HG03571 (cell line): ENCODE data around the gene GJB3.
"Not testable (repeated sequence)": the region's sequence is repeated elsewhere in the genome, so short reads cannot be mapped to it uniquely, and the experiment has no call there.

Experiments
- ATAC-seq: cut with Tn5 transposase; IDR thresholded peaks from one replicate; pipeline ENCODE4 v1.9.1; 2021; ENCODE audit not compliant: unreplicated experiment

GJB3 gene

DNA sequence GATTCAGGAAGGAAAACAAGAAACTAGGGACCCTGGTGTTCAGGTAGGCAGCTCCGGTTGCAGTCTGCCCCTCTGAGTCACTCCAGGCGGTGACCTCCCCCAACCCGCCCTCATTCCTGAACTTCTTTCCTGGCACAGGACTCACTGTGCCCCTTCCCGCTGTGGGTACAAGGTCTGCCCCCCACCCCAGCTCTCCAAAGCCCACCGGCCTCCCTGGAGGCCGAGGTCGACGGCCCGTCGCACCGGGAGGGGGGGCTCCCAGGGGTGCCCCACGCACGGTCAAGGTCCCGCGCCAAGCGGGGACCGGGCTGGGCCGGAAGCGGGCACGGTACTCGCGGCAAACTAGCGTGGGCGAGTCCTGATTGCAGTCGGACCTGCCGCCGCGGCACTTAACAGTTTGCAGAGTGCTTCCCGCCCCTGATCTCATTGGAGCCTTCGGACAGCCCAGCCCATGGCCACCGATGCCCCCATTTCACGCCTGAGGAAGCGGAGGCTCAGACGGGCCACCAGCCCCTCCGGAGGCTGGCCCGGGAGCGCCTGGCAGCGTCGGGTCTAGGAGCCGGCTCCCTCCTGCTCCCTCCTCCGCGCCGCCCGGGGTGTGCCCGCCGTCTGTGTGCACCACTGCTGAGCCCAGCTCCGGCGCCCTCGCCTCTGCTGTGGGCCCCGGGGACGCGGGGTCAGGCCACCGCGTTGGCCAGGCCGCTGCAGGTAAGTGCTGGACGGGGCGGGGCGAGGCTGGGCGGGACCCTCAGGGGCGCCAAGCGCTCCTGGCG is at the start of gene GJB3:
Gene GJB3, plus strand, starts transcription at position 144 of the 773 bp plus-strand sequence. CDS start 3,549 bp downstream, outside the sequence.
- no peak for ATAC-seq

GRCh38 chr1:34732831-34733230 is 48.2 kb upstream of the GJB3 start:
- ATAC-seq, result not testable (repeated sequence)

DNA sequence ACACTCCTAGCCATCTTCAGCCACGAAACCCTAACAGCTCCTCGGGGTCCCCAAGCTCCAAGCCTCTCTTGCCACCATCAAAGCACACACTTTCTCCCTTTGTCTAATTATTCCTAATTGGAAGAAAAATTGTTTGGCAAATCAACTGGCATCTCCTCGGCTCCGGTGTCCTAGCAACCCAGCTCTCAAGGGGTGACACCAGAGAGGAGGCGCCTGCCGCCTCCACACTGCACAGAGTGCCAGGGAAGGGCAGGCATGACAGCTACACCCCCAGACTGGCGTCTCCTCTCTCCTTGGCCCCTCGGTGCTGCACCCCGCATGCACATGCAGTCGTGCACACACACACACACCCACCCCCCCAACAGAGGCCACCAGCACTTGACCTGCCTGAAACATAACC is 44.3 kb upstream of the GJB3 start:
- no peak for ATAC-seq

DNA sequence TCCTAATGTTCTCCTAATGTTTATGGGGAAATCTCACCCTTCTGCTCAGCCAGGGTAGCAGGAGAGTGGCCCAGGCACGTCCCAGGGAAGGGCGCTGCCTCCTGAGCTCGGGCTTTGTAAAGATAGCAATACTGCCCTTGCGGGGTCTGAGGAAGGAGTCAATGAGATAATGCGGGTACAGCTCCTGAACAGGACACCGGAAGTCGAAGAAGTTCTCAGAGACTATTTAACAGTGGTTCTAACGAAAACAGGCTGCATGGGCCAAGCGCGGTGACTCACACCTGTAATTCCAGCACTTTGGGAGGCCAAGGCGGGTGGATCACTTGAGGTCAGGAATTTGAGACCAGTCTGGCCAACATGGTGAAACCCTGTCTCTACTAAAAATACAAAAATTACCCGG is 43.8 kb upstream of the GJB3 start:
- ATAC-seq, result not testable (repeated sequence)

DNA sequence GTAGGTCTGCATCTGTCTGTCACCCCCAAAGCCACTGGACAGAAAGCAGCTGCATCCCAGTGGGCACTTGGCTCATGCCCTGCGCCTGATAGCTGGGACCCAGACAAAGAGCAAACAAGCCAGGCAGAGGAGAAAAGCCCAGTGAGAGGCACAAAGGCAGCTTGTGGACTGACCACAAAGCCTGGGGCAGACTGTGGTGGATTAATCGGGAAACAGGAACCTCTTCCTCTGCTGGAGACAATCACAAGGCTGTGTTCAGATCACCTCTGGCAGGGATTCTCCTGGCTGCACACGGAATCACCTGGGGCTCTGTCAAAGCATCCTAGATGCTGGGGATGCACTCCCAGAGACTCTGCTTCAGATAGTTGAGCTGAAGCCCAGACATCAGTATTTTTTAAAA is 41.4 kb upstream of the GJB3 start:
- no peak for ATAC-seq

- no peak for ATAC-seq
Observed at GRCh38 chr1:34740161-34740868, 40.7 kb upstream of the GJB3 start.

- no peak for ATAC-seq
Observed at GRCh38 chr1:34742667-34743270, 38.2 kb upstream of the GJB3 start.

GRCh38 chr1:34743775-34744174 is 37.2 kb upstream of the GJB3 start:
- no peak for ATAC-seq

DNA sequence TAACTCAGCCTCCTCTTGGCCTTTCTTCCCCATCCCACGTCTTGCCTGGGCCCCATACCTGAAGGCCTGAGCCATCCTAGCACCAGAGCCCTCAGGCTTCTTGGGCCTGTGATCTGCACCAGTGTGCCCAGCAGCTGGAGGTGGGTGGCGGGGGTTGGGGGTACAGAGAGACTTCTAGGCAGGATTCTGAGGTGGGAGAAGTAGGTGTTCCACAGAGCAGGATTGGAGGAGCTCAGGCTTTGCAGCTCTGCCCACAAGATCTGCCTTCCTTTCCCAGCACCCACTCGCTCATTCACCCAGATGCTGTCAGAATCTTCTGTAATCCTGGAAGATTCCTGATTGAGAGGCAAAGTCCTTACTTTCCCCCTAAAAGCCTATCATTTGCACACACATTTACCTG is 36.2 kb upstream of the GJB3 start:
- ATAC-seq, result no peak

DNA sequence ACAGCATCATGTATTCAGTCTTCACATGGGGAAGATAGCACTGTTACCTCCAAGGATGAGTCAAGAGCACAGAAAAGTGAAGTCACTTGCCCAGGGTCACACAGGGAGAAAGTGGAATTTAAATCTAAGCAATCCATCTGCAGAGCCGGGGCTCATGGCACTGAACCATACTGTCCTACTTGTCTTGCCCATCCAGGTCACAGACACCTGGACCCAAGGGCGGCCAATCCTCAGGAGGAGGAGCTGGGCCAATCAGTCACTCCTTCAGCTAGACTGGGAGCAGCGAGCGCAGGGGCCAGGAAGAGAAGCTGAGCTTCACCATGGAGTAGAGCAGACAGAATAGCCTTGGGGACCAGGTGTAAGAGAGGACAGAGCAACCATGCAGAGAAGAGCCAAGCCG is 35.3 kb upstream of the GJB3 start:
- no peak for ATAC-seq

- no peak for ATAC-seq
Observed at GRCh38 chr1:34746101-34746500, 34.9 kb upstream of the GJB3 start.

- no peak for ATAC-seq
Observed at GRCh38 chr1:34746785-34747637, 34.0 kb upstream of the GJB3 start.

DNA sequence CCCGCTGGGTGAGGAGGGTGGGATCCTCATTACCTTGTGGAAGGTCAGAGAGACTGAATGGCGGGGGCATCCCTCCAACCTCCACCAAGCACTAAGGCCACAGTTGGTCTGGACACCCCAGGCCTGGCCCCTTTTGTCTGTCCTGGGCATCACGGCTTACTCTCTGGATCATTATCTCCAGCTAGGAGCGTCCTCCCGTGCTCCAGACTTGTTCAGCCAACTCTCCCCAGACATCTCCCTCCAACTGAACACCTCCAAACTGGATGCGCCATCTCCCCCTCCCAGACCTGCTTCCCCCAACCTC is 33.4 kb upstream of the GJB3 start:
- ATAC-seq, result no peak

DNA sequence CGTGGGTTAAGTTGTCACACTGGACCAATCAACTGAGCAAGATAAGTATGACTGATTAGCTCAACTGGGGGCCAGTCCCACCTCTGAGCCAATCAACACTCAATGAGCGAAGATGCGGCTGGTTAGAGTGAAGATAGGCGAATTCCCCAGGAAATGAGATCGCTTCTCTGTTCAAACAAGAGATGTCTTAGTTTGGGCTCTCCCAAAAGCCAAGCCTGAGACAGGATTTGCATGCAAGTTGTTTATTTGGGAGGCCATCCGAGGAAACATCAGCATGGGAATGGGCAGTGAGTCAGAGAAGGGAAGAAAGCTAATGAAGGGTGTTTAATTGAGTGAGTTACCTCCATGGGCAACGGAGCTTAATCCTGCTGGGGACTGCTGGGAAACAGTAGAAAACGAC is 31.0 kb upstream of the GJB3 start:
- no peak for ATAC-seq

- no peak for ATAC-seq
Observed at GRCh38 chr1:34750610-34751009, 30.4 kb upstream of the GJB3 start.

GRCh38 chr1:34753163-34753562 is 27.9 kb upstream of the GJB3 start:
- no peak for ATAC-seq

DNA sequence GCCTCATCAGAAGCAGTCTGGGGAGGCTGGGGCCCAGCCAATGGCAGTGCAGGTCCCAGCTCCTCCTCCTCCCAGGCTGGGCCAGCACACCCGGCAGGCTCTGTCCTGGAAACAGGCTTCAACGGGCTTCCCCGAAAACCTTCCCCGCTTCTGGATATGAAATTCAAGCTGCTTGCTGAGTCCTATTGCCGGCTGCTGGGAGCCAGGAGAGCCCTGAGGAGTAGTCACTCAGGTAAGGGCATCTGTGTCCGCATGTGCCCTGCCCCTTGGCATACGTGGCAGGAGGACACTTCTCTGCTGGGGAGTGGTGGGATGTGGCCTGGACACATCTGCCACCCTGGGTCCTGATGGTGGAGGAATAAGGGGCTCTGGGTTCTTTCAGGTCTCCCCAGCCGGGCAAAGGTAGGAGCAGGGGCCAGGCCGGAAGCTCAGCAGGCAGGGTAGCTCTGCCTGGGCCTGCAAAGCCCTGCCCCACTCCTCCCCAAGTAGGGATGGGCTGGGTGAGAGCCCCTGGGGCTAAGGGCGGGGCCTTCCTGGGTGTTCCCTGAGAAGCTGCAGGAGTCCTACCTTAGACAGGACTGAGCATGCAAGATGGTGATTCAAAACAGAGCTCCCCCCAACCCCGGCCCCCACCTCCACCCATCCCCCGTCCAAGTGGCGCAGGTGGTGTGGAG is 25.9 kb upstream of the GJB3 start, which contains the start of gene GJB5:
Gene GJB5, plus strand, starts transcription at position 84 of the 674 bp plus-strand sequence. CDS start 2,284 bp downstream, outside the sequence.
- no peak for ATAC-seq

GRCh38 chr1:34755961-34756360 is 25.1 kb upstream of the GJB3 start:
- no peak for ATAC-seq

GRCh38 chr1:34757386-34757785 is 23.6 kb upstream of the GJB3 start:
- ATAC-seq, result no peak

- ATAC-seq, result no peak
Observed at GRCh38 chr1:34758751-34759150, 22.3 kb upstream of the GJB3 start.
